ENCODE results near the gene KLHL8. TPM values are rescaled to one million over a fixed set of nuclear protein-coding genes. Genes with fewer than 3 reads are reported as not detected.

KLHL8 gene
- total RNA-seq, 5 donors from 2014 or later (not counting 1 experiment from before 2014, with no cell fraction given), result 8.5 to 11.8 (median 9.8) TPM

- ATAC-seq (replicated peaks in 1 of 4) (no peak), DNase-seq (no peak)
- Mint-ChIP-seq H3K36me3 (peaks cover 74% of the 10 kb centered on the region), H3K27ac (no peak overlapping the region), H3K9me3 (no peaks in the 10 kb centered on the region), H3K27me3 (no peaks in the 10 kb centered on the region), H3K4me3 (no peak overlapping the region), H3K4me1 (peaks cover 21 to 27% (median 26%) of the 10 kb centered on the region in 3 donors)
- Histone ChIP-seq H3K27me3 (replicated peaks in 1 of 2; ENCODE audit: control insufficient read depth in 2 of 2, extremely low read depth in 1 of 2, insufficient read depth in 2 of 2, low read length in 1 of 2) (no peaks in the 10 kb centered on the region), H3K4me1 (ENCODE audit: control insufficient read depth in 1 of 2, extremely low read depth in 1 of 2, insufficient read depth in 2 of 2, low read length in 2 of 2) (no peaks in the 10 kb centered on the region), H3K36me3 (ENCODE audit: control insufficient read depth in 2 of 2, extremely low read depth in 1 of 2, insufficient read depth in 1 of 2, low read length in 1 of 2) (peaks cover 4 to 71% of the 10 kb centered on the region in 2 donors), H3K9me3 (no peaks in the 10 kb centered on the region), H3K27ac (ENCODE audit: low read length) (no peak overlapping the region), H3K4me3 (ENCODE audit: control insufficient read depth in 1 of 2, extremely low read depth in 1 of 2, low read length in 1 of 2) (no peak overlapping the region)
- 100% methylated on average over 1 of the region's 1 CpG for WGBS (ENCODE audit: insufficient coverage)
- ChIA-PET POLR2A (interaction anchor here in 1 of 2 donors (0.6 kb wide), 1 partner anchor 194 kb away, joined by 5 read pairs; no protein-coding TSS in a partner anchor), CTCF (no interaction called here)
Measured at GRCh38 chr4:87116231-87116630, 104.2 kb downstream of the KLHL8 start.

- Mint-ChIP-seq H3K4me3 (no peak overlapping the region), H3K9me3 (no peaks in the 10 kb centered on the region), H3K27me3 (no peaks in the 10 kb centered on the region), H3K36me3 (peaks cover 68% of the 10 kb centered on the region), H3K27ac (no peak overlapping the region), H3K4me1 (peaks cover 7 to 15% (median 13%) of the 10 kb centered on the region in 3 donors)
- DNase-seq, result no peak
- Histone ChIP-seq H3K4me3 (ENCODE audit: control insufficient read depth in 1 of 2, extremely low read depth in 1 of 2, low read length in 1 of 2) (no peak overlapping the region), H3K27ac (ENCODE audit: low read length) (no peak overlapping the region), H3K27me3 (replicated peaks in 1 of 2; ENCODE audit: control insufficient read depth in 2 of 2, extremely low read depth in 1 of 2, insufficient read depth in 2 of 2, low read length in 1 of 2) (no peaks in the 10 kb centered on the region), H3K4me1 (ENCODE audit: control insufficient read depth in 1 of 2, extremely low read depth in 1 of 2, insufficient read depth in 2 of 2, low read length in 2 of 2) (no peaks in the 10 kb centered on the region), H3K36me3 (ENCODE audit: control insufficient read depth in 2 of 2, extremely low read depth in 1 of 2, insufficient read depth in 1 of 2, low read length in 1 of 2) (peaks cover 4 to 59% of the 10 kb centered on the region in 2 donors), H3K9me3 (no peaks in the 10 kb centered on the region)
- POLR2A ChIA-PET, result no interaction called here
- 94% methylated on average over 14 of the region's 24 CpGs for WGBS (ENCODE audit: insufficient coverage)
- no peak for ATAC-seq (replicated peaks in 1 of 4)
- CTCF ChIA-PET, result interaction anchor here in 1 of 2 donors (0.6 to 0.8 kb wide), 2 partner anchors 161 to 616 kb away, joined by 3 read pairs; no protein-coding TSS in a partner anchor
Measured at GRCh38 chr4:87114245-87115062, 106.0 kb downstream of the KLHL8 start.

GRCh38 chr4:87112063-87112462 is 108.4 kb downstream of the KLHL8 start:
- H3K36me3 ChIP-seq (ENCODE audit: control insufficient read depth in 2 of 2, extremely low read depth in 1 of 2, insufficient read depth in 1 of 2, low read length in 1 of 2), result peaks cover 4 to 62% of the 10 kb centered on the region in 2 donors
- Mint-ChIP-seq H3K4me1 (peaks cover 14 to 30% (median 19%) of the 10 kb centered on the region in 3 donors), H3K27ac (no peak overlapping the region), H3K27me3 (no peaks in the 10 kb centered on the region), H3K9me3 (no peaks in the 10 kb centered on the region), H3K36me3 (peaks cover 76% of the 10 kb centered on the region), H3K4me3 (no peak overlapping the region)
- H3K27me3 ChIP-seq (replicated peaks in 1 of 2; ENCODE audit: control insufficient read depth in 2 of 2, extremely low read depth in 1 of 2, insufficient read depth in 2 of 2, low read length in 1 of 2), result no peaks in the 10 kb centered on the region
- H3K9me3 ChIP-seq, result no peaks in the 10 kb centered on the region
- WGBS (ENCODE audit: insufficient coverage), result no CpG with 5 or more reads among the region's 4 CpGs
- H3K4me1 ChIP-seq (ENCODE audit: control insufficient read depth in 1 of 2, extremely low read depth in 1 of 2, insufficient read depth in 2 of 2, low read length in 2 of 2), result peaks cover 0 to 2% of the 10 kb centered on the region in 2 experiments
- no peak overlapping the region for H3K4me3 ChIP-seq (ENCODE audit: control insufficient read depth in 1 of 2, extremely low read depth in 1 of 2, low read length in 1 of 2)
- CTCF ChIA-PET, result no interaction called here
- no peak for DNase-seq
- H3K27ac ChIP-seq (ENCODE audit: low read length), result no peak overlapping the region
- POLR2A ChIA-PET, result no interaction called here
- ATAC-seq (replicated peaks in 1 of 4), result no peak

Other genes with a start within 250 kb of the KLHL8 start
- gene HSD17B13, start 102.3 kb upstream of the KLHL8 start, total RNA-seq, result under 1 TPM; 0.23 to 0.86 (median 0.60) TPM
- 10 to 100 TPM; 38.0 to 57.7 (median 51.2) TPM for gene HSD17B11, start 170.6 kb upstream of the KLHL8 start, total RNA-seq
- 10 to 100 TPM; 10.1 to 18.0 (median 13.9) TPM for gene NUDT9, start 202.0 kb upstream of the KLHL8 start, total RNA-seq